Stimulated activated CD4-positive, alpha-beta T cell treated with anti-CD3 and anti-CD28 coated beads, Interleukin-1b, Interleukin-23, amount 100 ng/mL, for 1 hour (primary cell): ENCODE measurements around the gene NTPCR.
"Not testable (repeated sequence)": the region's sequence is repeated elsewhere in the genome, so short reads cannot be mapped to it uniquely, and the experiment has no call there.

Experiments
- DNase-seq, 2 donors: peaks; one replicate each; pipeline ENCODE4 v3.0.0-alpha.2; 2020; ENCODE audit warnings: low read depth in 2 of 2

Gene NTPCR

DNA sequence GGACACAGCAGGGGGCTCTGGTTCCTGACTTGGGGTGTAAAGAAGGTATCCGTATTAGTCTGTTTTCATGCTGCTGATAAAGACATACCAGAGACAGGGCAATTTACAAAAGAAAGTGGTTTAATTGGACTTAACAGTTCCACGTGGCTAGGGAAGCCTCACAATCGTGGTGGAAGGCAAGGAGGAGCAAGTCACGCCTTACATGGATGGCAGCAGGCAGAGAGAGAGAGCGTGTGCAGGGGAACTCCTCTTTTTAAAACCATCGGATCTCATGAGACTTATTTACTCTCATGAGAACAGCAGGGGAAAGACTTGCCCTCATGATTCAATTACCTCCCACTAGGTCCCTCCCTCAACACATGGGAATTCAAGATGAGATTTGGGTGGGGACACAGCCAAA, 23.2 kb upstream of the NTPCR start:
- not testable (repeated sequence) for DNase-seq

DNA sequence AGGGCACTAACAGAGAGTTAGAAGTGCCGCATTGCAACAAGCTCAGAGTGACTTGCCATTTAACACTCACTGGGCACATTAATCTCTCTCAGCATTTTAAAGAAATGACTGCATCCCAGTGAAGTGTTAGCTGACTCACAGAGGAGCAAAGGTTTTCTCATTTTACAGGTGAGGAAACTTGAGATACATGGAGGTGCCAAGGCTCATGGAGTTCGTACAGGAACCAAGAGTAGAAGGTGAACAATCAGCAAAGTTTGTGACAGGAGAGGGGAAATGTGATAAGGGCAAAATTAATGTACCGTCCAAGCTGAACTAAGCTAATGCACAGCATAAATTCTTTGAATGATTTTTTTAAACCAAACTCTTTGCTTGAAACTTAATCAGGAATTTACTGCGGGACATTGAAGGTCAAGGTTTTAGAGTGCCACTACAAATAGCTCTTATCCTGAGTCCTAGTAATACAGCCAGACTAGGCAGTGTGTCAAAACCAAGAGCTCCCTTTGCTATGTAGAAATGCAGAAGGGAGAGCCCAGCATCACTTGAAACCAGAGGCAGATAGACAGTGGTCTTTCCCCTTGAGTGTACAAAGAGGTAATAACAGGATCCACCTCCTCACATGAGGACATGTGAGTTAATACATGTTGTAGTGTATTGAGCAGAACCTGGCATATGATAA, 22.4 kb upstream of the NTPCR start:
- DNase-seq, result no peak

DNA sequence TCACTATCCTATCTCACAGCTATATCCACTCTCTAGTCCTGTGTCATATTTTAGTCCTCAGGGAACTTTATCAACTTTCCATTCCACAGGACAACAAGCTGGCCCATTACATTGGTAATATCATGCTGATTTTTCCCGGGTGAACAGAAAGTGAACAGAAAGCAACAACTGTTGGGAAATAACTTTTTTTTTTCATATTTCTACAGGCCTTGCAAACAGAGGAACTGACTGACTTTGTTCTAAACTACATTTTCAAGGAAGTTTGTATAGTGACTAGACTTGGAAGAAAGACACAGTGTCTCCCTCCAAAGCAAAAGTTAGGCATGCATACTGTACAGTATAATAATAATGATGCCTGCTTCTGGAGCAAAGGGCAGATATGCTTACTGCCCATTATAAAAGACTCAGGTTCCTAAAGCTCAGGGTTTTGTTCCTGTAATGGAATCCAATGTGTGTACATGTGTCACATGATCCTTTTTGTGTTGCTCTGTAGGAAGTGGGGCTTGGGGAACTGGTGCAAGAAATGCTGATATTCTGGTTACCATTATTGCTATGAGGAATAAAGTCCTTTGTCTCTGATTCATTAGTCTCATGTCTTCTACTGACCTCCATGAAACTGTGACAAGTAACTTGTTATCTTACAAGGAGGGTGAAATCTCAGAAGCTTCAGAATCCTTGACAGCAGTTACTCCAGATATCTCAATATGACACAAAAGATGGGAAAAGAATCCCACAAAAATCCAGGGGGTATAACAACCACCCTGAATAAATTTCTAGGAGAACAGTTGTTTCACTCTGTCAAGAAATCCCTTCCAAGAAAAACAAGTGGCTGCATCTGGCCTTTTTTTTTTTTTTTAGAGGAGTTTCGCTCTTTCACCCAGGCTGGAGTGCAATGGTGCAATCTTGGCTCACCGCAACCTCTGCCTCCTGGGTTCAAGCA, 17.7 kb upstream of the NTPCR start:
- DNase-seq, result no peak

DNA sequence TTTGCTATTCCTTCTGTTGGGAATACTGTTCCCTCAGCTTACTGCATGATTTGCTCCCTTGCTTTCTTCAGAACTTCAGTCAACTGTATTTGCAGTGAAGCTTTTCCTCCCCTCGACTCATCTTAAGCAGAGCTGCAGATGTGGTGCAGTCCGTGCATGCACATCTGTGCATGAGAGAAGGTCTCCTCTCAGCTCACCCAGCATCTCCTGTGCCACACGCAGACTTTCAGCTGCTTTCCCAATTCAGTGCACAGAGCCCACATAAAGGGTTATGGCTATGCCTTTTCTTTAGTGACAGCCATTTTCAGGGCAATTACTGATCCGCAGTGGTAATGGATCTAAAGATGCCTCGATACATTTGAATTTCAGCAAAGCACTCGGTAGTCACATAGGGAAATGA, 13.5 kb upstream of the NTPCR start:
- no peak for DNase-seq

DNA sequence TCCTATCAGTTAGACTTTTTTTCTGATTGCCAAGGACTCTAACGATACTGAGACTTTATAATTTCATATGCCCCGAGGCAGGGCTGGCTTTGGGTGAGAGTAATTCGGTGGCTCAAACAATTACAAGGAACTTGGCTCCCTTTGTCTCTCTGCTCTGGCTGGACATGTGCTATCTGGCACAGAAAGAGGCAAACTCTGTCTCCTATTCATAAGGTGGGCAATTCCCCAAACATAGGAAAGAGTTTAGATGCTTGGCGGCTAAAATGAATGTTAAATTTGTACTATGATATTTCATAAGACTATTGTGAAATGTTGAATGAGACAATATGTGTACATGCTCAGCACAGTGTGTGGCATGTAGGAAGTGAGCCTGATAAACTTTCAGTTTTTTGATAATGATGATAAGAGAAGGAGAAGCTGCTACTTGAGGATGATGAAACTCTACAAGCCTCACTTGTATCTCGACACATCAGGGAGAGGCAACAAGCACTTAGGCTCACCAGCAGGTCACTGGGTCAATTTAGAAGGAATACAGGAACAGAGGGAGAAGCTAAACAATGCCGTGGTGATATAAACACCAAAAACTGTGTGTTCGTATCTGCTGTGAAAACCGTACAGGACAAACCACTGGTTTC, 12.6 kb upstream of the NTPCR start:
- no peak for DNase-seq

DNA sequence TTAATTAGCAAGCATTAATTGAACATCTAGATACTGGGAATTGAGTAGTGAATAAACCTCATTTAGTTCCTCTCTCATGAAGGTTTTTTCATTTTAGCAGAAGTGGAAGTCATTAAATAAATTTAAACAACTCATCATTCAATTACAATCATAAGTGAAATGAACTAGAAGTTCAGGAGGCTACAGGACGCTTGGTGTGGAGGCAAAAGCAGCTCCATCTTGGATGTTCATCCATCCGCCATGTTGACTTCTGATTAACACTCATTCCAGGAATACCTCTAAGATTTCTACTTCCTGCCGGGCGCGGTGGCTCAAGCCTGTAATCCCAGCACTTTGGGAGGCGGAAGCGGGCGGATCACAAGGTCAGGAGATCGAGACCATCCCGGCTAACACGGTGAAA, 11.5 kb upstream of the NTPCR start:
- no peak for DNase-seq

DNA sequence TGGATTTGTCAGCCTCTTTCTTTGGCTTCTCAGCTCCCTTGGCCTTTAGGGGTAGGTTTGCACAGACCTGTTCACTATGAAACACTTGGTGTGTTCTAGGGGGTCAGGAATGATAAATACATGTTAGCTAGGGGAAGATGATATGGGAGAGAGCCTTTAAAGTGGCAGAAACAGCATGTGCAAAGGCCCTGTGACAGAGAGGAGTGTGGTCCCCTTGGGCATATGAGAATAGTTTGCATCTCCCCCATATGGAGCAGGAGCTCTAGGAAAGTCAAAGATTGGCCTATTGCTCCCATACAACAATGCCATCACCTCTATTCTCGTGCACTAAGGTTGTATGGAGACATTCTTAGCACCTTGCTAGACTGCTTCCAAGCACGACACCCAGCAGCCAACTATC, 10.7 kb upstream of the NTPCR start:
- DNase-seq, result no peak

DNA sequence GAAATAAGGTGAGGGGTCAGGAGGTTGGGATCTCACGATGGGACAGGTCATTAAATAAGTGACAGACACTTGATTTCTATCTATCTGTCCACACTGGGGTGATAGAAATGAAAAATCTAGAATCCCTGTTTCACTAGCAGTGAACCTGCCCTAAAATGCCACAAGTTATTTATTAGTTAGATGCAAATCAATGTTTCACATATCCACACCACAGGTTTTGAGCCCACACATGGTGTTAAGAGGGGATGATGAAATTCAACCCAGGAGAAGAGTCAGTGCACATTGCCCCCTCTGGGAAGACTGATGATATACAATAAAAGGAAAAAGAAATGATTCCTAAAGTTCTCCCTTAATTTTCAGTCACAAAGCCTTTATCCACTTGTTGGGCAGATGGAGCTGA, 10.1 kb upstream of the NTPCR start:
- DNase-seq, result no peak

DNA sequence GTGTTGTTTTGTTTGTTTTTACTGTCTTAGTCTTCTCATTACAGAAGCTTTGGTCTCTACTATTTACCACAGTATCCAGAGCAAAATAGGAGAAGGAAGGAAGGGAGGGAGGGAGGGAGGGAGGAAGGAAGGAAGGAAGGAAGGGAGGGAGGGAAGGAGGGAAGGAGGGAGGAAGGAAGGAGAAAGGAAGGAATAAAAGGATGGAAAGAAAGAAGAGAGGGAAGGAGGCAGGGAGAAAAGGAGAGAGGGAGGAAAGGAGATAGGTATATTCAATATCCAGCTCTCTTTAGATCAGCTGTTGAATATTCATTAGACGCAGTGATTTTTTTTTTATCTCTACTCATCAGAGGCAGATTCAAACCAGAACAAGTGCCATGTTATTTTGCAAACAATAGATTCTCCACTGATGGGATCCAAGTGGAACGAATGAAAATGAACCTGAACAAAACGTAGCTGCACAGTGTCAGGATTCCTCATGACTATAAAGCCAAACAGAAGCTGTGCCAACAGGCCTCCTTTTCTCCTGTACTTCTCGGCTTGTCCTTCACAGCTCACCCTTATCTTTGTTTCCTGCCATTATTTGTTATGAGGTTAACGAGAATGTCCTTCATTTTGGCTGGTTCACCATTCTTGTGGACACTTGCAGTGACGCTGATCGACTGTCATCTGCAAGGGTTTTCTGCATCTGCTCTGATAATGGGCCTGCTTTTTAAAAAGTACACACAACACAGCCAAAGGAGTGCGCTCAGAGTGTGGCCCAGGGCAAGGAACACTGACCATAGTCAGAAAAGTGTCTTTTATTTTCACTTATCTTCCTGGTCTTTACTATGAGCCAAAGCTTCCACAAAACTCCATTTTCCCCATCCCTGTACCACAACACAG, 7.8 kb upstream of the NTPCR start:
- DNase-seq, result no peak

DNA sequence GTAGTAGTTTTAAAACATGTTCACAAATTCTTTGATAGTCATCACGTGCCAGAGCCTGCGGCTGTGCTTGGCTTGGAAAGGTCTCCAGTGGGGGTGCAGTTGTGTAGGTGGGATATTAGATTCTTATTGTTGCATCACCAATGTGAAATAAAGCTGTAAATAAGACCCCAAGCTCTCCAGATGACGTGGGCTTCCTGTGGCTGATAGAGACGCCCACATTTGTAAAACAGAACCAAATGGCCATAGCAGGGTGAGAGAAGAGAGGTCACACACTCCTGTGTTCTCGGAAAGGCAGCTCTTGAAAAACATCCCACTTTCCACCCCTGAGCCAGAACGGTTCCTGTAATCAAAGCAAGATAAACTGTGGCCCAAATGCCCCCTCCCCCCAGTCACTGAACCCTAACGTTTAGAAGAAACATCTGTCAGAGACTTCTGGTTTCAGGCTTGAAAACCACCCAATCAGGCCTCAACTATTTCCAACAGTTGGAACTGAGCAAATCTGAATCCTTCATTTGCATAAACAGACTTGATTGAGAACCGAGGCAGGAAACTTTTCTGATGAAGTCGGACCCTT, 6.6 kb upstream of the NTPCR start:
- DNase-seq, result no peak

DNA sequence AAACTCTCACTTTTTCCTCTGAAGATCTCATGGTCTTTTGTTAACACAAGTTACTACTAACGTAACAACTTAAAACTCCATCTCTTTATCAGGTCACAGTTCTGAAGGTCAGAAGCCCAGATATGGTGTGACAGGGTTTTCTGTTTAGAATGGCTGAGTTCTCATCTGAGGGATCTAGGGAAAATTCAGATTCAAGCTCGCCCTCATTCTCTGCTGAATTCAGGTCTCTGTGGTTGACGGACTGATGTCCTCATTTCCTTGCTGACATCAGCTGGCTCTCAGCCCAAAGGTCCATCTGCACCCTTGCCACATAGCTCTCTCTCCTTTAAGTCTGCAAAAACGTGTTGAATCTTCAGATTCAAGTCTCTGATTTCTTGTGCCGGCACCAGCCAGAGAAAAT, 6.1 kb upstream of the NTPCR start:
- DNase-seq, result no peak

DNA sequence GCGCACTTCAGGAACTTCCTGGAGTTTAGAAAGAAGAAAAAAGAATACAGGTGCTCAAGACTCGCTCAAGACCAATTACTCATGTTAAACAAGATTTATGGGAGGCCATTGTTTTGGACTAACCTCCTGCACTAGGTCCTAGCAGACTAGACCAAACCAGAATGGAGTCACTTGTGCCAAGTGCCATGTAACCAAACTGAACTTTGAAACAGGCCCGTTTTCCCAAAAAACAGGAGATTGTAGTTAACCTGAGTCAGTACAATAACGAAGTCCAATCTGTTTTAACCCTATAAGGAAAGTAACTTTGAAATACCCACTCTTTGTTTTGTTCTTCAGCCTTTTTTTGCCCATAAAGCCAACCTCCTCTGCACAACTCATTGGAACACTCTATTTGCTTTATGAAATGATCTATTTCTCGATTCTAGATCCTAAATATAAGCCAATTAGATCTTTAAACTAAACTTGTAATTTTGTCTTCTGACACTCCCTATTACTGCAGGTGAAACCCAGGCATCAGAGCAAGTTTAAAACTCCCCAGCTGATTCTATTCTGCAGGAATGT, 695 bp upstream of the NTPCR start:
- DNase-seq, result no peak

DNA sequence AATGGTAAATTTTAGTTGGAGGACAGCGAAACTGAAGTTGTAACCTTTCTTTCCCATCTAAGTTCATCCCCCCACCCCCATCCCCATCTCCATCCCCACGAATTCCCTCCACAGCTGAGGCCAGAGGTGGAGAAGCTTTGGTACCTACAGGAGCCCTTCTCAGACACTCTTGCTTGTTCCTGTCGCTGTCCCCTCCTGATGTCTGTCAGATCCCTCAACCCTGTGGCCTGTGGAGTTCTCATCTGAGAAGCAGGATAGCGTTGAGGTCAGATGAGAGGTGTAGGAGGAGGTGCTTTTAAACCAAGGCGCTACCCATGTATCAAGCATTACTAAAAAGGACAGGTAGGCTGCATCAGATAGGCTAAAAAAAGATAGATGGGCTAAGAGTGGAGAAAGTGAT, 769 bp downstream of the NTPCR start:
- DNase-seq, result no peak

DNA sequence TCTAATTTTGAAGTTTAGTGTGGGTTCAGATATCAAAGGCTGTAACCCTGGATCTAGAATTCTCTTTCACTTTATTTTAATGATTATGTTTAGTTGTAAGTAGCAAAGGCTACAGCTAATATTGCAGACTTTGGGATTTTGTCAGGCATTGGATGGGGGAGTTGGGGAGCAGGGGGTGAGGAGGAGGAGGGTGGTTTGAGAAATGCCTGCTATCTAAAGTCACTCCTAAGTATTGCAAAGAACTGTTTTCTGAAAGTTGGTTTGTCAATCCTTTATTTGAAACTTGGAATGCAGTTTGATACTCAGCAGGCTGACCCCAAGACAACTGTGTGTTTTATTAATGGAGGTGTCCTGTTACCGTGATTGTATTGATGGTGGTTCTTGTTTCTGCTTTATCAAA, 1.2 kb downstream of the NTPCR start:
- DNase-seq, result no peak

DNA sequence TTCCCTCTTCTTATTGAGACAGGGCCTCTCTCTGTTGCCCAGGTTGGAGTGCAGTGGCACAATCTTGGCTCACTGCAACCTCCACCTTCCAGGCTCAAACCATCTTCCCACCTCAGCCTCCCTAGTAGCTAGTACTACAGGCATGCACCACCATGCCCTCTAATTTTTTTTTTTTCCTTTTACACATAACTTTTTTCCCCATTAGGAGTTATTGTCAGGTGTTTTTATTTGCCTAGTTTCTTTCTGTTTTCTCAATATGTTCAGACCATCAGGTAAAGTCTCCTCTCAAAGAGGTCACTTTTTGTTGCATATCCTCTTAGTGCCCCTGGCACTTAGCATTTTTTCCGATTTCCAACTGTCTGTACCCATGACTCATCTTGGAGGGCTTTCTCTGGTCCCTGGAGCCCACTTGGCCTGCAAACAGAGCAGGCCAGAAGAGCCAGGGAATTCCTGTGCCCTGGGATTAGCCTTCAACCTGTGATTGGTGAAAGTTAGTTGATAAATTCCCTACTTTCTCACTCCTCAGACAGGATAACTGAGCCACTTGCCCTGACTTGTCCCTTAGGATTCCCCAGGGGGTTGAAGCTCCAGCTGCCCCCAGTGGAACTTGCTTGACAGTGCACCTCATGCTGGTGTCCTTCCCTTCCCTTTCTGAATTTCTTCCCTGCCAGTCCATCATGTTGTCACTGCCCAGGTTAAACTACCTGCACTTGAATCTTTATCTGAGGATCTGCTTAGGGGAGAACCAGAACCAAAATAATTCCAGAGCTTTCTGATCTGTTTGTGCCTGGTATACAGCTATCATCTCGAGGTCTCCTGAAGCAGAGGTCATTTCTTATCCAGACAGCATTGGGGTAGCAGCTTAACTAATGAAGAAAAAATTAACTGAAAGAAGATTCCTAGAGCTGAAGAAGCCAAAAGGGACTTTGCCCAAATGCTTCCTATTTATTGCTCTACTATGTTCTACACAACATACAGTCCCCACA, 2.4 kb downstream of the NTPCR start:
- no peak for DNase-seq

DNA sequence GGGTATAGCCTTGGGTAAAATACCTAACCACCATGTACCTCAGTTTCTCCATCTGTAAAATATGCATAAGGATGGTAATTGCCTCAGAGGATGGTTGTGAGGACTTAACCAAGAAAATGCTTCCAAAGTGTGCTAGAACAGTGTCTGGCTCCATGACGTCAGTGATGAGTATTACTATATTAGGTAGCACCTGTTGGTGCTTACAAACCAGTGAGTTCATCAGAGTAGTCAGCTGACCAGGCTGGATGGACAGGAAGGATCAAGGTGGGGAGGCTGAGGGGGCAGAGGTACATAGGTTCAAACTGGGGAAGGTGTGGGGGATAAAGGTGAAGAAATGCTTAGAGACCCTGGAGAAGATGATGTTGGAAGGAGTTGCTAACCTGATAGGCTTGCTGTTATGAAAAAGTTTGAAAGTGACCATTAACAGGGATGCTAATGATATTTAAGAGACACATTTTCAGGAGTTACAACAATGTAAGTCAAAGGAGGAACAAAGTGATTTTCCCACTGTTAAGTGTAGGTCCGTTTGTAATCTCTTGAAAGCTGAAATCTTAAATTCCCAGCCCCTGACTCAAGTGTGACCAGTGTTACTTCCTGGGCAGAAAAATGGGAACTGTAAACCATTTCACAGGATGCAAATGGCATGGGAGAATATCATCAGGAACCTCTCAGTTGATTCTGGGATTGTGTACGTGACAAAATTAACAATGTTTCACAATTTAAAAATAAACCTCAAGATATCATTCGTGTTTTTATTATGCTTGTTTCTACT, 4.4 kb downstream of the NTPCR start:
- no peak for DNase-seq

DNA sequence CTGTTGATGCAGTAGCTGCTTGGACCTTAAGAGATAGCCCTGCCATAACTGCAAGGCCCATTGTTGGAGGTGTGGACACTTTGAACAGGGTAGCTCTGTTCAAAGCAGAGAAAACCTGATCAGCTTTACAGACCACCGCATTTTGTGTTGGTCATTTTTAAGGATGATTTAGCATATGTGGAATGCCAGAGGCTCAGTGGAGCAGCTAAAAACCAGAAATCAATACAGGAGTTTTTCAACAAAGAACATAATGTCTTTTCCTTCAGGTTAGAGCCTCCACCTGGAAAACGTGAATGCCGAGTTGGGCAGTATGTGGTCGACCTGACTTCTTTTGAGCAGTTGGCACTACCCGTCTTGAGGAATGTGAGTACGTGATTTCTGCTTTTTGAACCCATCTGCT, 5.7 kb downstream of the NTPCR start:
- DNase-seq, result no peak

DNA sequence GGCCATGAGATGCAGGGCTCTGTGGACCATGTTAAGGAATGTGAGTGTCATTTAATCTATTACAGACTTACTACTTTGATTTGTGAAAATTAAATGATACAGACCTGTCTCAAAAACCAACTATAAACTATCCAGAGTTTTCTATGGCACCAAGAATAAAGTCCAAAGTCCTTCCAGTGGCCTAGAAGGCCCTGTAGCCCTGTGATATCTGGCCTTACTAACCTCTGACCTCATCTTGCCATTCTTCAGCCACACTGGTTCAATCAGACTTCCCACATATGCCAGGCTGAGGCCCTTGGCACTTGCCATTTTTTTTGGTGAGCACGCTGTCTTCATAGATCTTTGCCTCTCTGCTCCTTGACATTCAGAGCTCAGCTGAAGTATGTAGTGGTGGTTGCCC, 7.7 kb downstream of the NTPCR start:
- DNase-seq, result no peak
